ENCODE measurements around the gene NRL.
"Not testable (repeated sequence)": the region's sequence is repeated elsewhere in the genome, so short reads cannot be mapped to it uniquely, and the experiment has no call there.

NRL gene

DNA sequence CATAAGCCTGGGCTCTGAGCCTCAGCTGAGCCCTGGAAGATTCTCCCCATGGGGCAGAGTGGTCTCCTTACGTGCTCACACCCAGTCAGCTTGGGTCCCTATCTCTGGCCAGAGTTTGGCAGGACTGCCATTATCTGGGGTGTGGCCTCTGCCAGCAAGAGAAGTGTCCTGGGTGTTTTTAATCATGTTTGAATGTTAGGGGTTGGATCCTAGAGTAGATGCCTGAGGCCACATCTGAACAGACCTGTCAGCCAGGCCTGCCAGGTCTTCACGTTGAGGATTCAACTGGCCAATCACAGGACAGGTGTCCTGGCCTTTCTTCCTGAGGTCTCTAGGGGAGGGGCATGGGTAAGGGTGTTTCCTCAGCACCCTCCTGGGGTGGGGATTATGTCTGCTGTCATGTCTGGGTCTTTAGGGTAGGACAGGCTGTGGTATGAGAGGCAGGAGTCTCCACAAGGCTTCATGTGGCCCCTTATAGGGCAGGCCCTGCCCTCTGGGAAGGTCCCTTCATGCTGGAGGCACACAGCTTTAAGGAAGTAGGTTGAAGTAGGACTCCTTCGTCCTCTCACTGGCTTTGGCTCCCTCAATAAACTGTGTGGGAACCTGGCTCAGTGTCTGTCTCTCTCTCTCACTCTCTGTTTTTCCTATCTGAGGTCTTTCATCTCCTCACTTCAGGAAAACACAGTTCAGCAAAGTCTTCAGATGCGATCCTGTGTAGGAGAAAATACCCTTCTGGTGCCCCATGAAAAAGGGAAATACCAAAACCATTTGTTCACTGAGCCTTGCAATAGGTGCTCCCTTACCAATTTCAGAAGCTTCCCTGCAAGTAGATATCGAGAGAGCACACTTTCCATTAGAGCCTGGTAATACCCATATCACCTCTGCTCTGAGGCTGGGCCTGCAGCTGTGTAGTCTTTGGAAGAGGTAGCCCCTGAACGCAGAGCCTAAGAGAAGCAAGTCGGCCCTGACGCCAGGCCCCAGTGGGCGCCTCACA, 9.0 kb upstream of the NRL start:
- FAIRE-seq = no peak

DNA sequence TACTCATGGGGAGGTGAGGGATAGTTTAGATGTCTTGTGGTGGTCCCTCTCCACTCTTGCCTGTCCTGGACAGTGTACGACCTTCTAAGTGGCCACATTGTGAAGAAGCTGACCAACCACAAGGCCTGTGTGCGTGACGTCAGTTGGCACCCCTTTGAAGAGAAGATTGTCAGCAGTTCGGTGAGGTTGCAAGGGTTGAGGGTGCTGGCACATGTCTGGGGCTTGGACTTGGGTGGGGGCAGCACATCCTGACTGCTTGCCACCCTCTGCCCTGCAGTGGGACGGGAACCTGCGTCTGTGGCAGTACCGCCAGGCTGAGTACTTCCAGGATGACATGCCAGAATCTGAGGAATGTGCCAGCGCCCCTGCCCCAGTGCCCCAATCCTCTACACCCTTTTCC, 8.1 kb upstream of the NRL start:
- no peak for FAIRE-seq

DNA sequence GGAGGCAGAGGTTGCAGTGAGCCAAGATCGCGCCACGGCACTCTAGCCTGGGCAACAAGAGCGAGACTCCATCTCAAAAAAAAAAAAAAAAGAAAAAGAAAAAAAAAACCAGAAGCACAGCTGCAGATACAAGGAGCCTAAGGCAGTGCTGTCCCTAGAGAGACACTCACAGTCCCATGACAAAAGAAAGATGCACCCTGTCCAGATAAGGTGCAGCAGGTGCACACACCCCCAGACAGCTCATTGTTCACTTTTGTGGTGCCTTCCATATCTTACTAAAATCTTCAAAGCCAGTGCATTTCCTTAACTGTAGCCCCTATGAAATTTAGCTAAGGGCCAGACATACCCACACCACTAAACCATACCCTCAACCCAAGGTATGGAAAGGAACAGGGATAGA, 7.7 kb upstream of the NRL start:
- no peak for FAIRE-seq

DNA sequence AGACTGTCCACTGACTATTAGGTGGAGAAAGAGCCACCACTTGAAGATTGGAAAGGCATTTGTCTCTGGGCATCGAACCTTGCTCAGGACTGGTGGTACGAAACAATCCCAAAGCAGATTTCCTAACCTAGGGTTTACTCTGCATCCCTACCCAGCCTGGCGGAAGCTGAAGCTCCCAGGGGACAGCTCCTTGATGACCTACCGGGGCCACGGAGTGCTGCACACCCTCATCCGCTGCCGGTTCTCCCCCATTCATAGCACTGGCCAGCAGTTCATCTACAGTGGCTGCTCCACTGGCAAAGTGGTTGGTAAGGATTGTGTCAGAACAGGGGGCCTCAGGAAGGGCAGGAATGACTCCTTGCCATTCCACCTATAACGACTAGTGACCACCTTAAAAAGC, 6.5 kb upstream of the NRL start:
- no peak for FAIRE-seq

DNA sequence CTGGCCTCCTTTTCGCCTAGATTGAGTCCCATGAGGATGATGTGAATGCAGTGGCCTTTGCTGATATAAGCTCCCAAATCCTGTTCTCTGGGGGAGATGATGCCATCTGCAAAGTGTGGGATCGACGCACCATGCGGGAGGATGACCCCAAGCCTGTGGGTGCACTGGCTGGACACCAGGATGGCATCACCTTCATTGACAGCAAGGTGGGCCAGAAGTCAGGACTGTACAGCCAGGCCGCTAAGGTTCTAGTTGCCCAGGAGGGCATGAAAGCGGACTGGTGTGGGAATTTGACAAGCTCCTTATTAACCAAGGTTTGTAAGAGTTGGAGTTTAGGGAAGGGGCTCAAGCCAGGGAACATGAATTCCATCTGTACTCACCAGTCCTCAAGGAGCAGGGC, 4.9 kb upstream of the NRL start:
- no peak for FAIRE-seq

DNA sequence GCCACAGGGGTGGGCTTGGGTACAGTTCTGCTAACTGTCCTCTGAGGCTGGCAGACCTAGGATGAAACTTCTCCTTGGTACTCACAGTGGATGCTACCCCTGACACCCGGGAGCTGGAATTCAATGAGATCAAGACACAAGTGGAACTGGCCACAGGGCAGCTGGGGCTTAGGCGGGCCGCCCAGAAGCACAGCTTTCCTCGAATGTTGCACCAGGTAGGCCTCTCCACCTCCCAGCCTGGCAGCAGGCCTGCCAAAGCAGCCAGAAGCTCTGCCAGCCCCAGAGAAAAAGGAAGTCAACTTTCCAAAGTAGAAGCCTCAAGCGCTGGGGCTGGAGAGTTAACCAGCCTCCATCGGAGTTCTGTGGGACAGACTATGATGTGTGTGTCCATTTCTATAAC, 2.4 kb upstream of the NRL start:
- FAIRE-seq = no peak

DNA sequence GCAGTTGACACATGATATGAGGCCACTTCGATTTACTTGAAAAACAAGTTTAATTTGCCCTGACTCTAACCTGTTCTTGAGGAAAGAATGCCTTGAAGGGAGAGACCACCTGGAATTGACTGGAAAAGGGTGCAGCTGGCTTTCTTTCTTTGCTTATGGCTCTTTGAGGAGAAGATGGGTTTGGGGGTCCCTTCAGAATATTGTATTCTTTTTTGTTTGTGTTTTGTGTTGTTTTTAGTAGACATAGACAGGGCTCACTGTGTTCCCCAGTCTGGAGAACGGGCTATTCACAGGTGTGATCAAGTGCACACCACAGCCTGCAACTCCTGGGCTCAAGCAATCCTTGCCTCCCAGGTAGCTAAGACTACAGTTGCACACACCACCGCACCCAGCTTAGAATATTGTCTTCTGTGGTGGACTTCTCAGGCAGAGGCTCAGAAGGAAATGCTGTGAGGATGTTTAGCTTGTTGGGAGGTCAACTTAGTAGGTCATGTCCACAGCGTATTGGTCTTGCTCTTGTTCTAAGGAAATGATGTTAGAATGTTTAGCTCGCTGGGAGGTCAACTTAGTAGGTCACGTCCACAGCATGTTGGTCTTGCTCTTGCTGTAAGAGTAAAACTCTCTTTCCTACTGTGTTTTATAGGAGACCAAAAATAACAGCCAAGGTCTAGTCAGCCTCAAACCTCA, 1.5 kb upstream of the NRL start:
- FAIRE-seq = no peak

DNA sequence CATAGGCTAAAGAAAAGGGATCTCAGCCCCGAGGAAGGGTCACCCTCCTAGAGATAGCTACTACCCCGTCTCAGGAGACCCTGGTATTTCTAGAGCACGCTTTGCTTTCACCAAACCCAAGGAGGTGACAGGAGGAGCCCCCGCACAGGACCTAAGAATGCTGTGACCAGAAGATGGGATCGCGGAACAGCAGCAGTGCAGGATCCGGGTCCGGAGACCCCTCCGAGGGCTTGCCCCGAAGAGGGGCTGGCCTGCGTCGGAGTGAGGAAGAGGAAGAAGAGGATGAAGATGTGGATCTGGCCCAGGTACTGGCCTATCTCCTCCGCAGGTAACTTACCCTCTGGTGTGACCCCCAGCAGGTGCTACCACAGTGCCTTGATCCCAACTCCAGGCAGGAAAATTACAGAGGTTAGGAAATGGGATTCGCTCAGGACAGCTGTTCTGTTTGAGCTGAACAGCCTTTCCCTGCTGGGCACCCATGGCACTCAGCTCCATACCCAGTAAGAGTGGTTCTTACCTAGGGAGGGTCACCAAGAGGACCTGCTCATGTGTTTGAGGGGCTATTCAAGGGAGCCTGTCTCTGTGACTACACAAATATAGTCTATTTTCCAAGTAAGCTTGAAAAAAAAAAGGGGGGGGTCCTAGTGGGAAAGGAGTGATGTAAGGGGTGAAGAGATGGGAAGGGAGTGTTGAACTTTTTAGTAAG, 826 bp upstream of the NRL start:
- no peak for FAIRE-seq

DNA sequence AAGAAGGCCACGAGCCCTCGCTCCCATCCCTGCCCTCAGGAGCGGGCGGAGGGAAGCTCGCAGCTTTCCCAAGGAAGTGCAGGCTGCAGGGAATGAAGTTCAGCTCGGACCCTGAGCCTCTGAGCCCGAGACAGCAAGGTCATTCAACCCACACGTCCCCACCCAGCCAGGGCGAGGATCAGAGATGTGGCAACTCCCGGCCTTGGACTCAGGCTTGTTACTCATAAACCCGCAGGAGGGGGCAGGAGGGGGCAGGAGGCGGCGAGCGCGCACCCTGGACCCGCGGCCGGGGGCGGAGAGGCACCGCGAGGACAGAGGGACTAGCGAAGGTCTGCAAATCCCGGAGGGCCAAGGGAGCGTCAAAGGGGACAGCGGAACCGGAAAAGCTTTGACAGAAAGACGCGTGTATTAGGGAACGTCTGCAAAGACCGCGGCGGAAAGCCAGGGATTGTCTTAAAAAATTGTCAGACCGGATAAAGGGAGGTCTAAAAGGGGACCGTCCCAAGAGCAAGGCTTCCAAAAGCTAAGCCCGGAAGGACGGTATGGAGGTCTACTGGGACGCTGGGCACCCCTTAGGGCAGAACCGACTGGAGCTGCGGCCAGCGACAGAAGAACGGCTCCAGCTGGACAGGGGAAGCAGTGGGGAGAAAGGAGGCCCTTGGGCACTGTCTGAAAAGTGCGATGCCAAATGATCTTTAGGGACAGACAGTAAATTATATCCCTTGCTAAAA, 783 bp downstream of the NRL start:
- FAIRE-seq = no peak

DNA sequence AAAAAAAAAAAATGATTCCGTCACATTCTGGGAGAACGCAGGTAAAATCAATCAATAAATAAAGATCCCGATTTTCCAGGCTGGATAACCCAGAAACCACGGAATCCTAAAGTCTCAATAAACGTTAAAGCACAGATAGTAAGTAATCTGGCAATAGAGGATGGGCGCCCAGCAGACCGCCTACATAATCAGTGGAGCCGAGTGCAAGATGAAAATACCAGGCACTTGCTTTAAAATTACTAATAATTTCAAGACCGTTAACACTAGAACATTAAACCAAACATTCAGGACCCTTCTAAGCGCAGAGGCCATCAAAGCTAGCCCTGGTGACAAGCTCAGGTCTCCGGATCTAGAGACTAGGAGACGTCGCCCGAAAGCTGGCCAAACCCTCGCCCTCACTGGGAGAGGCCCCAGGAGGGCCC, 1.4 kb downstream of the NRL start:
- no peak for FAIRE-seq

DNA sequence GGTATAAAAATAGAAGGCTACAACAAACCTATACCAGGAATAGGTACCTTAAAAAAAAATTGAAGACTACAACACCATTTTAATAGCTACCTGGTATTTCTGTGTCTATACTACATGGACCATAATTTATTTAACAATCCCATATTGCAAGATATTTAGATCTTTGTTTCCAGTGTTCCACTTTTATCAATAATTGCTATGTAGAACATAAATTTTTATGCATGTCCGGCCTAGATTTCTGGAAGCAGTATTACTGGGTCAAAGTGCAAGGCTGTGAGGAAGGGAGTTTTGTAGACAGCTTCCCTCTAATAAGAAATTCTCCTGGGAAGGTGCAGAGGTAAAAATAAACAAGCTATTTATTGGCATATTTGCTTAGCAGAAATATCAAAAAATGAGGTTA, 4.2 kb downstream of the NRL start:
- FAIRE-seq = no peak

DNA sequence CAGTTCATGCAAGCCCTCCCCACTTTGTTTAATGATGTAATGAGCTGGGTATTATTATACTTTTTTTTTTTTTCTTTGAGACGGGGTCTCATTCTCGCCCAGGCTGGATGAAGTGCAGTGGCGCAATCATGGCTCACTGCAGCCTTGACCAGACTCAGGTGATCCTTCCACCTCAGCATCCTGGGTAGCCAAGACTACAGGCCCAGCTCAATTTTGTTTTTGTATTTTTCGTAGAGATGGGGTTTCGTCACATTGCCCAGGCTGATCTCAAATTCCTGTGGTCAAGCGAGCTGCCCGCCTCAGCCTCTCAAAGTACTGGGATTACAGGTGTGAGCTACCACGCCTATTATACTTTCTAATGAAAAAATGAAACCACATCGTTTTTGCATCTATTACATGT, 4.7 kb downstream of the NRL start:
- no peak for FAIRE-seq

DNA sequence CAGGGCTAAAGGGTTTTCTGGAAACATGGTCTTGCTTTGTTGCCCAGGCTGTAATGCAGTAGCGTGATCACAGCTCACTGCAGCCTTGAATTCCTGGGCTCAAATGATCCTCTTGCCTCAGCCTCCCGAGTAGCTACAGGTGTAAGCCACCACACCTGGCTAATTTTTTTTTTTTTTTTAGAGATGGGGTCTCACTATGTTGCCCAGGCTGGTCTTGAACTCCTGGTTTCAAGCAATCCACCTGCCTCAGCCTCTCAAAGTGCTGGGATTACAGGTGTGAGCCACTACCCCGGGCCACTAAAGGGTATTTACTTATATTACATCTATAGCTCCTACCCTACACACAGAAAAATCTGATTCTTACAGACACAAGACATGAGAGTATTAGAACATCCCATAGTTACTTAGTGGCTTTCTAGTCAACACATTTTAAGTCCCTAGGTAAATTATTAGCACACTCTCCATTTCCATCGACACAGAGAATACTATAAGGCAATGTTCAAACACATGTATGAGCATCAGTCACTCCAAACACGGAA, 6.3 kb downstream of the NRL start:
- FAIRE-seq = no peak

DNA sequence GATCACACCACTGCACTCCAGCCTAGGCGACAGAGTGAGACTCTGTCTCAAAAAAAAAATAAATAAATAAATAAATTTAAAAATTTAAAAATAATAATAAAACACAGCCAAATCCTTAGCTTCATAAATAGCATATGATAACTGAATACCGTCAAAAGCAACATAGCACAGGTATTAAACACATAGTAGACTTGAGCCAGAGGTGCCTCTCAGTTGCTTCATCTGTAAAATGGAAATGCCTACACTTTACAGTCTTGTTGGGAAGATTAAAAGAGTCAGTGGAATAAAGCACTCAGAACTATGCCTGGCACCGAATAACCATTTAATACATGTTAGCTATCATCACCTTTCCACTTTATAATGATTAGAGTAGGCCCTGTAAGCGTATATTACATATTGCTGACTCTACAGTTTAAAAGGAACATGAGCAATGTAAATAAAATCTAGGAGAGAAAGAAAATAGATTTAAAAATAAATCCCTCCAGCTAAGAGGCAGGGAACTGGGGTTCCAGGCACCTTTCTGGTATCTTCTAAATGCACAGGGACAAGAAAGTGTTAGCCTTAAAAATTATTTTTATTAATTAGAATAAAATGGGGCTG, 8.0 kb downstream of the NRL start:
- no peak for FAIRE-seq

DNA sequence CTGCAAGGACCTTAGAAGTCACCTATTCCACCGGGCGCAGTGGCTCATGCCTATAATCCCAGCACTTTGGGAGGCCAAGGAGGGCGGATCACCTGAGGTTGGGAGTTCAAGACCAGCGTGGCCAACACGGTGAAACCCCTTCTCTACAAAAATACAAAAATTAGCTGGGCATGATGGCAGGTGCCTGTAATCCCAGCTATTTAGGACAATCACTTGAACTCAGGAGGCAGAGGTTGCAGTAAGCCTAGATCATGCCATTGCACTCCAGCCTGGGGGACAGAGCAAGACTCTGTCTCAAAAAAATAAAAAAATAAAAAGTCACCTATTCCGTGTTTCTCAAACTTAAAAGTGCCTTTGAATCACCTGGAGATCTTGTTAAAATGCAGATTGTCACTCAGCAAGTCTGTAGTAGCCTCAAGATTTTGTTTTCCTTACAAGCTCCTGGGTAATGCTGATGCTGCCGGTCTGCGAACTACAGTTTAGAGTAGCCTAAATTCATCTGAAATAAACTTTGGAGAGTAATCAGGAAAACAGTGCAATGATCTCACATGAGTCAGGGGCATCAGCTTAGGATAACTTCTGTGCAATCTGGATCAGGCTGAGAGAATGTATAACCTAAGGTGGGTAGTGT, 9.0 kb downstream of the NRL start:
- not testable (repeated sequence) for FAIRE-seq

DNA sequence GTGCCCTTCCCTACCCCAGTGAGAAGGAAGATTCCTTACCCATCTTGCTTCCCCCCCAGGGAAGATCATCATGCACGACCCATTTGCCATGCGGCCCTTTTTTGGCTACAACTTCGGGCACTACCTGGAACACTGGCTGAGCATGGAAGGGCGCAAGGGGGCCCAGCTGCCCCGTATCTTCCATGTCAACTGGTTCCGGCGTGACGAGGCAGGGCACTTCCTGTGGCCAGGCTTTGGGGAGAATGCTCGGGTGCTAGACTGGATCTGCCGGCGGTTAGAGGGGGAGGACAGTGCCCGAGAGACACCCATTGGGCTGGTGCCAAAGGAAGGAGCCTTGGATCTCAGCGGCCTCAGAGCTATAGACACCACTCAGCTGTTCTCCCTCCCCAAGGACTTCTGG, 11.3 kb downstream of the NRL start:
- no peak for FAIRE-seq

DNA sequence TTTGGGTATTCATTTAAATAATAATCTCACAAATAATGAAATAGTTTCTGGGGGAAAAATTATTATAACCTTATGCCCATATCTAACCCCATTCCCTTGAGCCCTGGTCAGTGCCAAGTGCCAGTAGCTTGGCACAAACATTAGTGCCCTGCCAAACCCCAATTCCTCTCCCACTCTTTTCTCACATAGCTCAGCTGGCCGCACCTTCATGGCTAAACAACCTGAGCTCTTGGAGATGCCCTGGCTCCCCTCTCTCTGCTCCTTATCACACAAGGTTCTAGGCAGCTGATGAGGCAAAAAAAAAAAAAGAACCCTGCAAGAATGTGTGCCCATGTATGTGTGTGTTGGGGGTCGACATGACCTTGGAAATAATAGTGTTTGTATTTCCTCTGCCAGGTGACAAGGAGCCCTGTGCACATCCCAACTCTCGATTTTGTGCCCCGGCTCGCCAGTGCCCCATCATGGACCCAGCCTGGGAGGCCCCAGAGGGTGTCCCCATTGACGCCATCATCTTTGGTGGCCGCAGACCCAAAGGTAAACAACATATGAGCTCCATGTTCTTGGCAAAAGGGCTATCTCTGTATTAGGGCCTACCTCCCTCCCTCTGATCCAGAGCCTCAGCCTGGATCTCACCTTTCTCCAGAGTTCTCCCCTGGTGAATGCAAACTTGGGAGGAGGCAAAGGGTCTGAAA, 12.2 kb downstream of the NRL start:
- FAIRE-seq = no peak

DNA sequence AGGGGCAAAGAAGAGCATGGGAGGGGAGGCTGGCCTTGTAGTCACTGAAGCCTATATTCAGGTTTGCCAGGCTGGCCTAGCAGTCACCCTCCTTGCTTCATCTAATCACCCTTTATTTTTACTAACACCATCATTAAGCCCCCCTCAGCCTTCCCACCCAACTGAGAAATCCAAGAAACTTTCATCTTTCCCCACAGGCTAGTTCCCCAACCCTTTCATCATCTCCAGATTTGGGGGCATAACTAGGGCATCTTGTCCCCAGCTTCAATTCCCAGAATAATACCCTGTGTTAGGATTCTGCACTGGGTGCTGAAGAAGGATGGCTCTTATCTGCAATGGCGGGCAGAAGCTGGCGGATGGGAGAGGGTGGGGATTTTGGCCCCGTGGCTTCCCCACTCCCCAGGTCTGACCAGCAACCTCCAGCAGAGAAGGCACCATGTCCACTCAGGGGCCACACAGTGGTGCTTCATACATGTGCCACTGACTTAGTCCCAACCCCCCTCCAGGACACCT, 13.7 kb downstream of the NRL start:
- FAIRE-seq = no peak

DNA sequence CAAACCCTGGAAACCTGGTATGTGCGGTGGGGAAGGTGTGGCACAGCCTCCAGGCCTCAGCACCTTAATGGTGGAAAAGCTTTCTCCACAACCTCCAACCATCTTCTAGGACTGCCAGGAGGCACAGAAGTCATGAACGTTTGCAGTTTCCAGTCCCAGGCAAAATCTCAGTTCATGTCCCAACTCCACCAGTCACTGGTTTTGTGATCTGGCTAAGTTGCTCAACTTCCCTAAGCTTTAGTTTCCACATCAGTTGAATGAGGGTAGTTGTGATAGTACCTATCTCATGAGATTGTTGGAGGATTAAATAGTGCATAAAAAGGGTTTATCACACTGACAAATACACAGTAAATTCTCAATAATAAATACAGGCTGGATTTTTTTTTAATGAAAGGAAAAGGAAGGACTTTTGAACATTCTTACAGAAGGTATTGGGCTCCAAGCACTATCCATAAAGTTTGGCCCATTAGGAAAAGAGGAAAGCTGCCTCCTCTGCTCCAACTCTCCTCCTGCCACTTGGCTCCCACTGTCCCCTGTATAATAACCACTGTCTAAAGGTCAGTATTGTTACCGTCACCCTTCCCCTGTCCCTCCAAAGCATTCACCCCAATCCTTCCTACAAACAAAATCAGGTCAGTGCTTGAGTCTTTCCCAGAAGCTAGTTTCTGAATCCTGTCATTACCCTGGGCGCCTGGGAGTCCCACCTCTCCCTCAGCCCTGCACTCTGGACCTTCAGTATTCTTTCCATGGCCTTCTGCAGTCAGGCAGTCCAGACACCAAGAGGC, 14.4 kb downstream of the NRL start:
- FAIRE-seq = no peak
